ENCODE data around the gene TRIM44.
"Not testable (repeated sequence)": the region's sequence is repeated elsewhere in the genome, so short reads cannot be mapped to it uniquely, and the experiment has no call there.

Gene TRIM44

DNA sequence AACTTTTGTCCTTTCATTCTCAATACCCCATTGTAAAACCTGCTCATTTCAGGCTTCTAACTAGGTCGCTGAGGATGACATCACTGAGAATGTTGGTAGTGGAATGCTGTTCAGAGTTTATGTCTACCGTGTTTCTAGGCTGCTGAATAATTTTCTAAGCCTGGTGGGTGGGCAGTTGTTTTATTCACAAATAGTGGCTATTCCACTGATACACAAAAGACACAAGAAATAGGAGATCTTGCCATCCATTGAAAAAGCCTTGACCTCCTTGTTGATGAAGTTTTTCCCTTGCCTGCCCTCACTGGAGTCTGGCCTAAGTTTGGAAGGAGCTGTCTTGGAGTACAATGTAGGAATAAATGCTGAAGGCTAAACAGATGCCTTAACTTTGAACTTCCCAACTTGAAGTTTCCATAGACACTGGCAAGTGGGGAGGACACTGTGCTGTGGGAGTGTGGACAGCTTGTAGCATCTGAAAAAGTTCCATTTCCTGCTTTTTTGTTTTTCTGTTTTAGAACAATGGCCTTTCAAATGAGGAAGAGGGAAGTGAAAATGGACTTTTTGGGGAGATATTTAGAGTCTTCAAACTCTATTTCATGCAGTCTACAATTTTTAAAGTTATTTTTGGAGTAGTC is 59.2 kb downstream of the TRIM44 start:
- no peak for DNase-seq

DNA sequence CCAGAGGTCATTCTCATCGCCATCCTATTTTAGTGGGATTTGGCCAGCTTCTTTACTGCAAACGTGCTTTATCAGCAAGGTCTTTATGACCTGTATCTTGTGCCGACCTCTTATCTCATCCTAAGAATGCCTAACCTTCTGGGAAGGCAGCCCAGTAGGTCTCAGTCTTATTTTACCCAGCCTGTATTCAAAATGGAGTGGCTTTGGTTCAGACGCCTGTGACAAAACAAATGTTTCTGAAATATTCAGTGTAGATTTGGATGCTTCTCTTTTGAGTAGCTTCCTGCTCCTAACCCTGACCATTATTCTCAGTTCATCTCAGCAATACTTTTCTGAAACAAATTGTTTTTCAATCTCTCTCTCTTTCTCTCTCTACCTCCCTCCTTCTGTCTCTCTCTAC is 60.1 kb downstream of the TRIM44 start:
- DNase-seq, result no peak

DNA sequence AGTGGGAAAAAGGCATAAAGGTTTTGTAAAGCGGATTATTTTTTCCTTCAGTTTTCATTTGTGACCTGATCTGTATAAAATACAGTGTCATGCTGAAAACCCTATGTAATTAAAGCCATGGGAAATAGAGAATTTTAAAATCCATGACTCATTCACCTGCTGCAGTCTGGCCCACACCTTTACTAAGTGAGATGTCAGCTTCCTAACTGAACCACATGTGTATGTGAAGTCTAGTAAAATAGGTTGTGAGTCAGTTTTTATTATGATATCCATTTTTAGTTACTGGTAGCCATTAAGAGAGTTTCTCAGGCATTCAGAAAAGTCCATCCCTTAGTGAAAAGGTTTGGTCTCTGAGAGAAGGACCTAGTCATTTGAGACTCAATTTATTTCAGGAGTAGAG is 60.9 kb downstream of the TRIM44 start:
- no peak for DNase-seq

DNA sequence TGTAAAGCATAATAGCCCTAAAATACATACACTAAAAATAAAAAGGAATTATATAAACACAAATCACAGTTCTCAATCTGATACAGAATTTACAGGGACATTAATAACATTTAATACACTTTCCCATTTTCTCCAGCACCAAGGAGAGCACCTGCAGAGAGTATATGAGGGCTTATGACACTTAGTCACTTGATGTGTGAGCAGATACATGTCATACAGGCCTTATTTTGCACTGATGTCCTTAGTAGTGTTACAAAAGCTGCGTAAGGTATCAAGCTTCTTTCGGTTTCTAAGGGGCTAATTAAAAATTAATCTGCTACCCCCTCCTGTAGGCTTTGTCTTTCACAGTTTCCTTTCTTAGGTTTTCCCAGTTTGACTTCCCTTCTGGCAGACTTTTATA is 61.3 kb downstream of the TRIM44 start:
- no peak for DNase-seq

DNA sequence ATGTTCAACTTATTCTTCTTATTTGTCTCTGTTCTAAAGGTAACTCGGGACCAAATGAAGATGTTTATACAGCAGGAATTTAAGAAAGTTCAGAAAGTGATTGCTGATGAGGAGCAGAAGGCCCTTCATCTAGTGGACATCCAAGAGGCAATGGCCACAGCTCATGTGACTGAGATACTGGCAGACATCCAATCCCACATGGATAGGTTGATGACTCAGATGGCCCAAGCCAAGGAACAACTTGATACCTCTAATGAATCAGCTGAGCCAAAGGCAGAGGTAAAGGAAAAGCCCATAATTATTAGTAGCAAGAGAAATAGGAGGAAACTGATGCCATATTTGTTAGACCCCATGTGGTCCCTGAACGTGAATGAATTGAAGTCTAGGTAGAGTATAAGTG is 63.3 kb downstream of the TRIM44 start:
- no peak for DNase-seq

DNA sequence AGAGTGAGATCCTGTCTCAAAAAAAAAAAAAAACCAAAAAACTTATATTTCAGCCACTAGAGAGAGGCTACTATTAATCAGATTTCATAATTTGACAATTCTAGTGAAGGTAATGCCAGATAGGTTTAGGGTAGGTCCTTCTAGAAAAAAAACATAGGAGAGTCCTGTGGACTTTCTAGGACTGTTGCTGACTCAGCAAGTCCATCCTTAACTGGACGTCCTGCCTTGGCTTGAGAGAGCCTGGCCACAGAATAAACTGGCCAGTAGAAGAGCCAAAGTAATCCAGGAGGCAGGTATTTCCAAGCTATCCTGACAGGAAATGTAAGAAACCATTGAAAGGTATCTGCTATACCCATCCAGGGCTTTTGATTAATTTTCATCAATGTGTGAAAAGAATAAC is 64.6 kb downstream of the TRIM44 start:
- DNase-seq, result no peak

DNA sequence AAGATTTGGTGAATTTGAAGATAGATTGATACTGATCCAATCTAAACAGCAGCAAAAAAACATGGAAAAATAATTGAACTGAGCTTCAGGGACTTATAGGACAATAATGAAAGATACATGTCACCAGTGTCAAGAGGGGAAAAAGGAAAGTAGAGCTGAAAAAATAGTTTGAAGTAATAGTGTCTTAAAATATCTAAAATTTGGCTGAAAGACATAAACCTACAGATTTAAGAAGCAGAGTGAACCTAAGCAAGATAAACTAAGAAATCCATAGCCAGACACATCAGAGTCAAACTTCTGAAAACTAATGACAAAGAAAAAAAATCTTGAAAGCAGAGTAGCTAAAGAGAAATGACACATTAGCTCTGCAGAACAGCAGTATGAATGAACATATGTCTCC is 67.7 kb downstream of the TRIM44 start:
- no peak for DNase-seq

DNA sequence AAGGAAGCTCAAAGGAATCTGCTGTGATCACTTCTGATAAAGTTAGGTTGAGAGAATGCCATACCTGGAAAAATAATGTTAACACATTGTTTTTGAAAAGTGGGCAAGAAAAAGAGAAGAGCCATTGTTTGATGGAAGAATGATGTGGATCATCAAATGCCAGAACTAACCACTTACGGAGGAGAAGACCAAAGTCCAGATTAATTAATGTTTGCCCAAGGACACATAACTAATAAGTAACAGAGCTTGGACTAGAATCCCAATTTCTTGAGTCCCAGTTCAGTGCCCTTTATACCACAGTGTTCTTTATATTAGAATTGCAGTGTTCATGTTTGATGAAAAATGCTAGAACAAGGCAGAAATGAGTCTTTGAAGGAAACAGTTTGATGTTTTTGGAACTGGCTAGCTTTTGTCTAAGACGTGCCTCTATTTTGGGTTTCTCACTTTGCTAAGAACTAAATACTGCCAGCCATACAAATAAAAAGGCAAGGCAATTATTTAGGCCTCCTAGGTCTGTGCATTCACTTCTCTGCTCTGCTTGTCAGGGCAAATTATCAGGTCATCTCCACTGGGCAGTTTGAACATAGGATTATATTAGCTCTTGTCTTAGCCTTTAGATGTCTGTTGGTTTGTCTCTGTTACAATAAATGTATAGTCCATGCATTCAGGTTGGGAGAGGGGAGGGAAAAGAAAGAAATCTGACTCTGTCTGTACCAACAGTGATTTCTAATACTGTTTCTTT is 72.3 kb downstream of the TRIM44 start:
- no peak for DNase-seq

DNA sequence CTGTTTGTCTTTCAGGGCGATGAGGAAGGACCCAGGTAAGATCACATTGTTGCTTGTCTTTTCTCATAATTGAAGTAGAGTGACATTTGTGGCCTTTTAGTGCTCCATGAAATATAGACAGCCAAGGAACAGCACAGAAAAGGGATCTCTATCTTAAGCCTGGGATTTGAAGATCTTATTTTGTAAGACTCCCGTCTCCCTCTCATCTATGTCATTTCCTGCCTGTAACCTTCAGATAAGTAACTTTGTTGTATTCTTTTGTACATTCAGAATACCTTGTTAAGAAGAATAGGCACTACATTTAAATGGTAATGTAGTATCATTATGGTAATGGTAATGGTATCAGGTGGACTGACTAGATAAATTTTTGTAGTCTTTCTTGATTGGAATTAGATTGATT is 72.8 kb downstream of the TRIM44 start:
- no peak for DNase-seq

DNA sequence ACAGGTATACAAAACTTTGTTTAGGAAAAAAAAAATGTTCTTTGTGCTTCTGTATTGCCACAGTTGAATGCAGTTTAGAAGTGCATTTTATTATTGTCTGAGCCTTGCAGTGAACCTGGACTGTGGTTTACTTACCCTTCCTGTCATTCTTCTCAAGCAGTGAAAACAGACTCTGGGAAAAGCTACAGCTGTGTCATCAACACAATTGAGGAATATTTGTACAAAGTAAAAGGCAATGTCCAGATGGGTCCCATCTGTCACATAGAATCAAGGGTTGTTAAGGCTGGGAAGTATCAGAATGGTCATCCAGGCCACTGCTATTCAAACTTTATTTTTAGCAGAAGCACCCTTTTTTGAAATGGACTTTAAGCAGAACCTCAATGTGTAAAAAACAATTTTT is 73.3 kb downstream of the TRIM44 start:
- DNase-seq, result no peak

DNA sequence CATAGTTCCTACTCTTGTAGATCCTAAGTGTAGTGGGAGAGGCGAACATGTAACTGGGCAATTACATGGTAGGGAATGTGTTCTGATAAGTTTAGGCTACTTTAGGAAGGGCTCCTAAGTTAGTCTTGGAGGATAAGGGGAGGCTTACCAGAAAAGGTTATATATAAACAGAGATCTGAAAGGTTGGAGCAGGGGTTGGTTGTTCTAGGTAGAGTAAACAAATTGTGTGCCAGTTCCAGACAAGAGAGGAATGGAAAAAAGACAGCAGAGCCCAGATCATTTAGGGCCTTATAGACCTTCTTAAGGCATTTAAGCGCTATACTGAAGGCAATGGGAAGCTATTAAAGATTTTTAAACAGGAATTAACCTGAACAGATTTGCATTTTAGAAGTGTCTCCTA is 74.4 kb downstream of the TRIM44 start:
- no peak for DNase-seq

DNA sequence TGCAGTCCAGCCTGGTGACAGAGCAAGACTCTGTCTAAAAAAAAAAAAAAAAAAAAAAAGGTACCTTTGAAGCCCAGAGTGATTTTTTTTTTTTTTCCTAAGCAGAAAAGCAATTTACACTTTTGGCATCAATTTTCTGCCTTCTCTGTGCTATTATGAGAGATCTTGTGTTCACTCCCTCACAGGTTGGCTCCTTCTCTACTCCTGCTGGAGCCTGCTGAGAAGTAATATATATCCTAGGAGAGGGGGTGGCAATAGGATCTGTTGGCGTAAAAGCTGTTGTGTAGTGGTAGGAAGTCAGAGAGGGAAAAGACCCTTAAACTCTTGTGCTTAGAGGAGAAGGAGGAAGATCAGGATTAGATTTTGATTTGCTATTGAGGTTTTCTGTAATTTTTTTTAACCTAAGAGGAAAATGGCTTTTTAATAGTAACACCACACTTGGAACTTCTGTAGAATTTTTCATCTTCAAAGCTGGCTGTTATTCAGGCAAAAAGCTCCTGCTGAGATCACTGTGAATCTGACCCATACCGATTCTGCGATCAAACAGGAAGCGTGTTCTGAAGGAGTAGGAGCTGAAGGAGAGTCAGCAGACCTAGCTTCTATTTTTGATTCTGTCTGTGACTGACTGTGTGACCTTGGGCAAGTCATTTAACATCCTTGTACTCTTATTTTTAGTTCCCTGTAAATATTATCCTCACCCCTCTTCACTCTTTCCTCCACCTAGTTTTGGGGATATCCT is 77.7 kb downstream of the TRIM44 start:
- DNase-seq, result no peak

DNA sequence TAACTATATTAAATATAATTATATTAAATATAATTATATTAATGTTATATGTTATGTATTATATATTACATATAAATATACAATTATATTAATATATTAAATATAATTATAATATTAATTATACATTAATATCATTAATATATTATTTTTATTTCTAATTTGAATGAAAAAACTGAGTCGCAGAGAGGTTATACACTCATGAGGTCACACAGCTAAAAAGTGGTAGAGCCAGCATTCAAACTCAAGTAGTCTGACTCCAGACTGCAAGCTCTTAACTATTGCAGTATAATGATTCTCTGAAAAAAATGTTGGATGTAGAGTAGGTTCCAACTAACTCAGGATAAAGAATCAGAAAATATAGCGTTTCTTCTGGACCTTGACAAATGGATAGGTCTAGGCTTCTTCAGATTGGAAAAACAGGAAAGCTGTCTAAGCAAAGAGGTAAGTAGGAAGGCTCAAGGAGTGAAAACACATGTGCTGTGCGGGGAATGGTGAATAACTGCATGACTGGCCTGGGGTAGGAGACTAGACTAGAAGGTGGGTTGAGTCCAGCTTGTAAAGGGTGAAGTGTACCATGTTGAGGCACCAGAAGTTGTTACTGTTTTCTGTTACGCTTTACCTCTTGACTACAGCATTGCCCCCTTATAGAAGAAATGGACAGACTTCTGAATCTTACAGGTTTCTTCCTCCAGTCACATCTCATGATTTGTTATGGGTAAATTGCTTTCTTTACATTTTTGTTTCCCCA is 80.3 kb downstream of the TRIM44 start:
- no peak for DNase-seq

DNA sequence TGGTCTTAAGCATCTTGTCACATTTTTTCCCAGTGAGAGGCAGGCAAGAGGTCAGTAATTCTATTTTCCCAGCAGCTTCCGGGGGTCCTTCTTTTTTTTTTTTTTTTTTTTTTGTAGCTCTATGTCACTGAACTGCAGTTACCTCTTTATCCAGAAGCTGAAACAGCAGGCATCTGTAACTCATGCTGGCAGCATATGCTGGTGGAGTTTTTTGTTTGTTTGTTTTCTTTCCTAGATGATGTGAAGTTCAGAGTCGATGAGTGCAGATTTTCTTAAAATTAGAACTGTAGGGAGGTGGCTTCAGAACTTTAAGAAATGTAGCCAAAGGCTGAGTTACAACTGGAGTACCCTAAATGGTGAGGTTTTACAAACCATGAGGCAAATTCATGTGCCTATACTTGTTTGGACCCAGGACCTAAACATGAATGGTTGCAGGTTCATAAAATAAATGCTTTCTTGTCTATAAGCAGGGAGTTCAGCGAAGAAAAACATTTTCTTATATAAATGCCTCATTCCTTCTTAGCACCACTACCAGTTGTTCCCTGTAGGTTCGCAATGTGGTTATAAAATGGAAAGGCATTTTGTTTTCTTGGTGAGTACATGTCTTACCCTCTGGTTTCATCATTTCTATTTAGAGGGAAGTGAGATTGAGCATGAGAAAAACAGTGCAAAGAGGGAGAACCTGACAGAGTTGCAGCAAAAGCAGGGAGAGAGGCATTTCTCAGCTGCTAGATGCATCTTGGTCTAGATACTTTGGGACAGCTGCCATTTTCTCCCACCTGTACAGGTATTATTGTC is 84.0 kb downstream of the TRIM44 start:
- no peak for DNase-seq

DNA sequence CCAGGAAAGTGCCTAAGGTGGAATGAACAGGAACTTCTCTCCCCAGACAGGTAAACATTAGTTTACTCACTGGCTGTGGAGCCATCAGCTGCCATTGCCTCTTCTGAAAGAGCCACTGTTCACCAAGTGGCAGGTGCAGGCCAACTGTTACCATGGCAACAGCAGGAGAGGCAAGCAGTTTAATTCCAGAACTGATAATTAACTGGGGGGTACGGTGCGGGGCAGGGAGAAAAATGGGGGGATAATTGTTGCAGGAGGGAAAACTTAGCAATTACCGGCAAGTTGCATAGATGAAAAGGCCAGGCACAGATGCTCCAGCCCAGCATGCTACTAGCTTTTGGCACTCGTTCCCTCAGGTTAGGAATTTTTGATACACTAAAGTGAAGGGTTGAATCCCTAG is 85.1 kb downstream of the TRIM44 start:
- no peak for DNase-seq

DNA sequence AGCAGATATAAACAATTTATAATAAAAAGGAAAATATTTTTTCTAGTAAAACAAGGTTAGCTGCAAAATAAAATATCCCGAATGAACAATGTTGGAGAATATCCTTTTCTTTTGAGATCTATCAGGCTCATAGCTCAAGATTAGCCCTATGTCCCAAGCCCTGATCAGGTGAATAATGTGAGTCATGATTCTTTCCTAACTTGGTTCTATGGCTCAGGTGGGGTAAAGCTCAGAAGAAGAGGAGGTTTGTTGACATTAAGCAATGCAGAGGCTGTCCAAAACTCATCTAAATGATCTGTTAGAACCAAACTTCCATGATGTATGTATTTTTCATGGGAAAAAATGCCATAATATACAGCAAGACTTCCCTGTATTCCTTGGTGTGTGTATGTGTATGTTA is 86.1 kb downstream of the TRIM44 start:
- no peak for DNase-seq

DNA sequence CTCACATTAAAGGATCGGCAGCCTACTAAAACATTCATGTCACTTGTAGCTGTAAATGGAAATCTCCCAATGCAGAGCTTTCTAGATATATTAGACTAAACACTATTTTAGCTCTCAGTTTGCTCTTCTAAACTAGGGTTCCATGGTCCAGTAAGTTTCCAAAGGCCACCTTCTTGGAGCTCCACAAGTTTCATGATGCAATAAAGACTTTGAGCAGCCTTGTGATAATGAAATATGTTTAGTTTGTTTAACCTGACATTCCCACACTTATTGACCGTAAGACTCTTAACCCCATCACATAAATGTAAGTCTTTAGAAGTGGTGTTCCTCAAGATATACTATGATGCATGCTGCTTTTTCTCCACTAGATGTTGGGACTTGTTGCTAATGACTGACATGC is 87.7 kb downstream of the TRIM44 start:
- no peak for DNase-seq

DNA sequence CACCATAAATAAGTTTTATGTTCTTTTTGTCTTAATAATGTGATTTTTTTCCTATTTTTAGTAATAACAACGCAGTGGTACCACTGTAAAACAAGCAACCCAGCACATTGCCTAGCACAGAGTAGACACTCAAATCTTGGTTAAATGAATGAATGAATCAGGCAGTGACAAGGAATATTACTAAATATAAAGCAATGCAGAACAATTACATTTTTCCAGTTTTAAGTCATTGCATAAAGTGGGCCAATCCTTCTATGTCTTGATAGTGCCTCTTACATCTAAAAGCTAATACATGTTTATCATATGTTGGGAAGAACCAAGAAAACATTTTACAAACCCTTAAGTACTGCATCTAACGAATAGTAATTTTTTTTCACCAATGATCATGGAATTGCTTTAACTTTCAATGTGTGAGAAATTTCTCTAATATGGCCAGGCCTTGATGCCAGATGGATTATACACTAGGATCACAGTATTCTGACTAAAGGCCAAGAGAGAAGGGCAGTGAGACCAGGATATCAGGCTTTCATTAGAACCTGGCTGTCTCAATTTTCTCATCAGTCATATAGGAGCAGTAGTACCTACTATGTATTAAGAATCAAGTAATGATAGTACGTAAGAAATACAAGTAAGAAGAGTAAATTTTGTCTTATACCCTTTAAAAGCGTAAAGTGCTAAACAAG is 88.5 kb downstream of the TRIM44 start:
- DNase-seq, result no peak

DNA sequence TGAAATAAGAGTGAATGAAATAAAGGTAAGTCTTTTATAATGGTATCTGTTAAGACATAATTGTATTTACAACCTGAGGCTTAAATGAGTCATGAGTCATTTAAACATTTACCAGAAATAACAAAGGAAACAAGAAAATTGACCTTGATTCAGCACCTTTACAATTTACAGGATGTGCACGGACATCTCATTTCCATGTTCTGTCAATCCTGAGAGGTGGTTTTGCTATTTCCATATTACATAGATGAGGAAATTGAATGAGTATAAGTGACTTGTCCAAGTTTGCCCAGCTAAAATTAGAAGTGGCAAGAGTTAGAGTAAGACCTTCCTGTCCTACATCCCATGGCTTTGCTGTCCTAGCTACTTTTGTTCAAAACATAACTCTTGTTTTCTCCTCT is 89.1 kb downstream of the TRIM44 start:
- DNase-seq, result no peak

DNA sequence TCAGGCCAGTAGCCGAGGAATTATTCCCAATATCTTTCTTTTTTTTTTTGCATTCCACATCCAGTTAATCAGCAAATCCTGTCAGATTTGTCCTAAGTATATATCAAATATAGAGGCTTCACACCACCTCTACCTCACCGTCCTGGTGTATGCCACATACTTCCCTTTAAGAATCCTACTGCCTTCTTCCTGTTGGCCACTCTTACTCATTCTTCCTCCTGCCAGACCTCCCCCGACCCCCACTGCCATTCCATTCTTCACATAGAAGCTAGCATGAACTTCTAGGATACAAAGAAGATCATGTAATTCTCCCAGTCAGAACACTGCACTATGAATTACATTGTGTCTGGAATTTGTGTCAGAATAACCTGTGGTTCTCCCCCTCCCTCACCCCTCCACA is 89.5 kb downstream of the TRIM44 start:
- DNase-seq, result no peak

DNA sequence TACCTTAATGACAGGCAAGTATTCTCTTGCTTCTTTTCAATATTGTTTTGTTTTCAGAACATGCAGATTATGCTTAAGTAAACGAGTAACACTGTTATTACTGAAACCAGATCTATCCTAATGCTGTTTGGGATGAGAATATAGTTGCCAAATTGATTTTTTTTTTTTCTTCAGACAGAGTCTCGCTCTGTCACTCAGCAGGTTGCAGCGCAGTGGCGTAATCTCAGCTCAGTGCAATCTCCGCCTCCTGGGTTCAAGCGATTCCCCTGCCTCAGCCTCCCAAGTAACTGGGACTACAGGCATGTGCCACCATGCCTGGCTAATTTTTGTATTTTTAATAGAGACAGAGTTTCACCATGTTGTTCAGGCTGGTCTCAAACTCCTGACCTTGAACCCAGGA is 91.0 kb downstream of the TRIM44 start:
- not testable (repeated sequence) for DNase-seq

DNA sequence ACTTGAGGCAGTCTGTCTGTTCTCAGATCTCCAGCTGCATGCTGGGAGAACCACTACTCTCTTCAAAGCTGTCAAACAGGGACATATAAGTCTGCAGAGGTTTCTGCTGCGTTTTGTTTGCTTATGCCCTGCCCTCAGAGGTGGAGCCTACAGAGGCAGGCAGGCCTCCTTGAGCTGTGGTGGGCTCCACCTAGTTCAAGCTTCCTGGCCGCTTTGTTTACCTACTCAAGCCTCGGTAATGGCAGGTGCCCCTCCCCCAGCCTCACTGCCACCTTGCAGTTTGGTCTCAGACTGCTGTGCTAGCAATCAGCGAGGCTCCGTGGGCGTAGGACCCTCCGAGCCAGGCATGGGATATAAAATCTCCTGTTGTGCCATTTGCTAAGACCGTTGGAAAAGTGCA is 97.4 kb downstream of the TRIM44 start:
- DNase-seq, result not testable (repeated sequence)

Data from activated T-cell treated with anti-CD3 and anti-CD28 coated beads for 4 hours (primary cell).